ENCODE data around the gene TRPV4.

The TRPV4 gene

GRCh38 chr12:109738878-109739665 is 94.1 kb downstream of the TRPV4 start:
- no peak for DNase-seq

- DNase-seq: no peak
These were observed 95.0 kb downstream of the TRPV4 start for GRCh38 chr12:109738209-109738608.

GRCh38 chr12:109737631-109738030 is 95.6 kb downstream of the TRPV4 start:
- no peak for DNase-seq

DNA sequence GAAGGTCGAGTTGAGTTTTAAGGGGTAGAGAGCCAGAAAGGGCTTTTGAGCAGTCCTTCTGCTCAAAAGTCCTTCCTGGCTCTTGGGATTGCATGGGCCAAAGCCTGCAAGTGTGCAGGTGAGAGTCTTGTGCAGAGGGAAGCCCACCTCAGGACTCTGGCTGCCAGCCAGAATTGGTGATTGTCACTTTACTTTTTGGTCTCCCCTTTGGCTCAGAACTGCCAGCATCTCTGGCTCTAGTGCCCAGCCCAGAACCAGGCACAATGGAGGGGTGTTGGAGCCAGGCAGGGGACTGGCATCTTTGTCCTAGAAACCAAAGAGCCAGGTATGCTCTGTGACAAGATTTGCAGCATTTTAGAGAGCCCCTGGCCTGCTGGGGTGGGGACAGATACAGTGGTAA is 96.1 kb downstream of the TRPV4 start:
- DNase-seq: no peak

GRCh38 chr12:109736552-109737108 is 96.6 kb downstream of the TRPV4 start:
- no peak for DNase-seq

DNA sequence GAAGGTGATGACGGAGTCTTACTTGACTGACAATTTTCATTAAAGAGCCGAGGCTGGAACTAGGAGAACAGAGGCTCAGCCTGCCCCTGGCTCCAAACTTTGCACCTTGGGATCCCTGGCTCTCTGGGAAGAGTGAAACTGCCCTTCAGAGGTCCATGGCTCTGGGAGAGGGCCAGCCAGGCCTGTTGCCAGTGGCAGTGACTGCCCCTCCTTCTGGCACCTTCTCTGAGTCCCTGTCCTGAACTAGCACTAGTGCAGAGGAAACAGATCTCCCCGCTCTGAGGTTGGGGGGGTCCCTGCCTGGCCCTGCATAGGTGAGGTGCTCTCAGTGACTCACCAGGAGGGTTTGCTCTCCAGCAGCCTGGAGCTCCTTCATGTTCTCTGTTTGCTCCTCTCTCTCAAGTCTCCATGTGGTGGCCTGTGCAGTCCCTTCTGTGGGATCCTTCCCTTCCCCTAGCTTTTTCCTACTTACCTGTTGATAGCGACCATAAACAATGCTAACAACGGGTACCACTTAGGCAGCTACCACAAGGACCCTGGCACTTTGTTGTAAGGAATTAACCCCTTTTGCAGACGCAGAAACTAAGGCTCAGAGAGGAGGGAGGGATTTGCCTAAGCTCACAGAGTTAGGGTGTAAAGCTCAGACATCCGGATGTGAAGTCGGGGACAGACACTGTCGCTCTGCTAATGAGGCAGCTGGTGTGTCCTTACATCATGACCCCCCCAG is 97.2 kb downstream of the TRPV4 start:
- DNase-seq: no peak

DNA sequence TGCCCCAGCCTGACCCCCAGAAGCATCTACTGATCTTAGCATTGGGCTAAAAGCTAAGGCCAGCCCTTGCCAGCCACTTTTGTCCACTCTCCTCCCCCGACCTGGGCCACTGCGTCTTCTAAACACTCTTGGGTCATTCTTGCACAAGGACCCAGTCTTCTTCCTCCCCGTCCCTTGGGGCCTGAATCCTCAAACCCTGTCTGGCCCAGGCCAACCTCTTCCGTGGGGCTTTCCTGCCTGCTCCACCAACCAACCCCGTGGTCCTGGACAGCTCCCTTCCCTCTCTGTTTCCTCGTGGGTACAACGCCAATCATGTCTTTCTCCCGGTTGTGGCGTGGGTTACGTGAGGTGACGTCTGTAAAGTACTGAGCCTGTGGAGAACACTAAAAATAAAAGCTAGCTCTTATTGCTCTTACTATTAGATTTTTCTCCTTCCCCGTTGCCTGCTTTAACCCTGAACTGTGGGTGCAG is 98.1 kb downstream of the TRPV4 start:
- DNase-seq: no peak

GRCh38 chr12:109734219-109735000 is 98.8 kb downstream of the TRPV4 start:
- DNase-seq: no peak

Data from NCI-H2029 (cell line).